Ovary (tissue), 9 donors: Measurements from ENCODE around the gene GOLGA6D. TPM values are rescaled to one million over a fixed set of nuclear protein-coding genes. Genes with fewer than 3 reads are reported as not detected.
"Not testable (repeated sequence)": the region's sequence is repeated elsewhere in the genome, so short reads cannot be mapped to it uniquely, and the experiment has no call there.

Experiments used
- DNase-seq, 5 donors: peaks; one replicate each; pipeline ENCODE4 v3.0.0-alpha.2; 2019 to 2020
- H3K27ac ChIP-seq, 2 donors: fragments of 200-600 bp; one replicate each; pipeline versions ENCODE4 v1.5.1 to v1.8.0; 2019 to 2022
- H3K27me3 ChIP-seq: fragments of 200-600 bp; one replicate; pipeline ENCODE4 v1.8.0; 2022
- H3K36me3 ChIP-seq: fragments of 200-600 bp; sonication (generic); one replicate; pipeline ENCODE4 v1.5.1; 2019
- H3K4me1 ChIP-seq: one replicate; pipeline ENCODE4 v1.8.1; 2013; ENCODE audit warnings: mild to moderate bottlenecking, moderate library complexity; ENCODE audit not compliant: insufficient read depth
- H3K4me3 ChIP-seq: fragments of 200-600 bp; sonication (generic); one replicate; pipeline ENCODE4 v1.5.1; 2017
- H3K9me3 ChIP-seq, 2 donors: fragments of 200-600 bp in 1 of 2; sonication (generic) in 1 of 2; one replicate each; pipeline versions ENCODE4 v1.5.1 to v1.8.1; 2013 to 2019; ENCODE audit warnings: mild to moderate bottlenecking in 1 of 2, moderate library complexity in 1 of 2
- CTCF ChIP-seq, 3 donors: fragments of 450-650 bp in 2 of 3; fragments of 200-600 bp in 1 of 3; IDR thresholded peaks; one replicate each; pipeline versions ENCODE4 v1.5.1 to v1.8.0; 2016 to 2022; ENCODE audit warnings: antibody characterized with exemption in 3 of 3, mild to moderate bottlenecking in 1 of 3
- EP300 ChIP-seq: sonication (generic); formaldehyde crosslinking; IDR thresholded peaks from one replicate; pipeline ENCODE4 v1.6.1; 2017; ENCODE audit warnings: antibody characterized with exemption
- POLR2A ChIP-seq: fragments of 450-650 bp; IDR thresholded peaks from one replicate; pipeline ENCODE4 v1.6.1; 2017; ENCODE audit warnings: antibody characterized with exemption, mild to moderate bottlenecking, moderate library complexity
- WGBS, 3 donors: extraction: QIAGEN DNeasy Blood & Tissue Kit in 1 of 3; methylation state at CpG; one replicate each; pipeline versions ENCODE4 v1.1.5 to v1.1.7; 2013 to 2017; 5-methylcytosine and 5-hydroxymethylcytosine counted together
- intact Hi-C, 4 donors: fragments of 100-400 bp; cut with DNase I; formaldehyde crosslinking; loops; one replicate each; pipeline versions ENCODE4 v1.11.0 to v1.15.1; 2022 to 2023
- polyA plus RNA-seq, 2 donors: library from polyadenylated mRNA; stranded (reverse); fragments of 200-250 nt in 1 of 2; fragments of 350-450 nt in 1 of 2; fragmentation: Illumina TruSeq in 1 of 2; extraction: RNeasy Lipid Tissue Mini Kit (QIAGEN cat#74804) in 1 of 2; gene quantifications; one replicate each; pipeline ENCODE4 v1.2.3, GENCODE V29; 2013 to 2014
- total RNA-seq, 7 donors: library from RNA; depleted of rRNA in 2 of 7; stranded (reverse); fragments of >200 nt in 2 of 7; fragmentation: NEBNext Ultra II Directional in 3 of 7; extraction: Animal tissue kit (Norgen Biotek cat#: 25700) in 3 of 7; gene quantifications; one replicate each; pipeline versions ENCODE4 v1.1.0 to v1.2.4, GENCODE V29; 2016 to 2023
- donor health status: DM: no; HTN: no; CAD: no; lungs with moderate emphysema.
- donor health status: DM: no; HTN: no; CAD: no.
- donor health status: Bipolar disorder and iron deficiency.
- donor health status: DM: yes; HTN: yes; CAD: no.
- donor health status: DM: no; HTN: no; CAD: no.
- donor health status: DM: yes; HTN: yes; CAD: no.

Gene GOLGA6D
- total and polyA plus RNA-seq, 9 donors, result 0.02 to 0.10 (median 0.07) TPM; not detected in 6

GRCh38 chr15:75329571-75329970 is 46.9 kb downstream of the GOLGA6D start:
- no peak for DNase-seq
- no peaks in the 10 kb centered on the region for H3K4me1 ChIP-seq
- intact Hi-C loops, result loop anchor here in 1 of 4 donors (10.0 kb wide), 1 partner anchor 95 kb away; no protein-coding TSS in a partner anchor
- H3K4me3 ChIP-seq, result no peak overlapping the region
- TF ChIP-seq EP300 (no peak), CTCF (IDR thresholded peaks at IDR 0.05) (no peak), POLR2A (no peak)
- no peaks in the 10 kb centered on the region for H3K36me3 ChIP-seq
- WGBS, 3 donors, result 79 to 94% (median 84%) methylated on average over 2 of the region's 2 CpGs
- H3K27ac ChIP-seq, result no peak overlapping the region
- H3K27me3 ChIP-seq, result no peaks in the 10 kb centered on the region
- no peaks in the 10 kb centered on the region for H3K9me3 ChIP-seq

GRCh38 chr15:75332093-75332492 is 49.5 kb downstream of the GOLGA6D start:
- H3K27me3 ChIP-seq, intact Hi-C loops, H3K9me3 ChIP-seq, H3K4me3 ChIP-seq, H3K27ac ChIP-seq, H3K36me3 ChIP-seq, DNase-seq, H3K4me1 ChIP-seq: not testable (repeated sequence)
- WGBS, 3 donors, result 63 to 66% (median 65%) methylated on average over 7 of the region's 7 CpGs

GRCh38 chr15:75333654-75334419 is 51.2 kb downstream of the GOLGA6D start:
- H3K9me3 ChIP-seq, H3K4me3 ChIP-seq, DNase-seq, H3K27ac ChIP-seq, H3K4me1 ChIP-seq, intact Hi-C loops, H3K36me3 ChIP-seq, H3K27me3 ChIP-seq: not testable (repeated sequence)
- 89 to 91% (median 90%) methylated on average over 15 of the region's 15 CpGs for WGBS, 3 donors

GRCh38 chr15:75335313-75335704 is 52.7 kb downstream of the GOLGA6D start:
- Histone ChIP-seq H3K27ac (peak overlapping the region in 1 of 2 donors; percentile 69), H3K36me3 (no peaks in the 10 kb centered on the region), H3K9me3 (no peaks in the 10 kb centered on the region), H3K27me3 (no peaks in the 10 kb centered on the region), H3K4me3 (peak overlapping the region; percentile 67), H3K4me1 (peaks cover 7% of the 10 kb centered on the region)
- TF ChIP-seq EP300, result no peak
- no peak for TF ChIP-seq CTCF (IDR thresholded peaks at IDR 0.05)
- no peak for TF ChIP-seq POLR2A
- no peak for DNase-seq
- intact Hi-C loops, result no loop called here
- WGBS, 3 donors, result 26 to 39% (median 27%) methylated on average over 3 of the region's 3 CpGs

- no peak for TF ChIP-seq POLR2A
- no peaks in the 10 kb centered on the region for H3K27me3 ChIP-seq
- H3K4me3 ChIP-seq, result peak within 1 kb of the TSS; percentile 67
- WGBS, 3 donors, result 0% methylated on average over 42 of the region's 42 CpGs
- intact Hi-C loops, result no loop called here
- peak; percentile 96 to 98 (median 98) for DNase-seq
- H3K4me1 ChIP-seq, result peaks cover 7% of the 10 kb centered on the region
- peak within 1 kb of the TSS in 1 of 2 donors; percentile 69 for H3K27ac ChIP-seq
- no peaks in the 10 kb centered on the region for H3K9me3 ChIP-seq
- no peaks in the 10 kb centered on the region for H3K36me3 ChIP-seq
Measured at GRCh38 chr15:75335705-75336355, 53.2 kb downstream of the GOLGA6D start, which contains the start of gene COMMD4. Gene COMMD4 (plus strand): TSS chr15:75336063. CDS start chr15:75336090, 27 bp downstream.
